Measurements from ENCODE around the gene GORASP1. TPM values are rescaled to one million over a fixed set of nuclear protein-coding genes. Genes with fewer than 3 reads are reported as not detected.
A peak's percentile ranks its signal among the peaks of the same experiment; 100 is the strongest.

GORASP1 gene
- total RNA-seq (10 to 100 TPM; 26.7 to 55.5 (median 41.5) TPM), total RNA-seq (9.1 to 51.0 (median 32.5) reads per million in 29 experiments)
- total RNA-seq (2013): 24.0 TPM

GRCh38 chr3:39107388-39108199, at the start of gene GORASP1, which contains the start of gene TTC21A:
GORASP1 (minus strand) TSS chr3:39107627; CDS start chr3:39107541, 86 bp downstream.
TTC21A (plus strand) TSS chr3:39107680; CDS start chr3:39107838, 158 bp downstream.
- Histone ChIP-seq H3K4me1 (ENCODE audit: control insufficient read depth in 1 of 2, extremely low read depth in 1 of 2, insufficient read depth in 2 of 2, low read length in 2 of 2) (peaks cover 7 to 37% of the 10 kb centered on the region in 2 experiments), H3K27ac (ENCODE audit: low read length) (peak within 1 kb of the TSS; percentile 48), H3K4me3 (ENCODE audit: control insufficient read depth in 1 of 2, extremely low read depth in 1 of 2, low read length in 1 of 2) (peak within 1 kb of the TSS; percentile 78 to 91), H3K27me3 (replicated peaks in 1 of 2; ENCODE audit: control insufficient read depth in 2 of 2, extremely low read depth in 1 of 2, insufficient read depth in 2 of 2, low read length in 1 of 2) (no peaks in the 10 kb centered on the region), H3K9me3 (no peaks in the 10 kb centered on the region), H3K36me3 (ENCODE audit: control insufficient read depth in 2 of 2, extremely low read depth in 1 of 2, insufficient read depth in 1 of 2, low read length in 1 of 2) (no peaks in the 10 kb centered on the region)
- H3K9me3 Mint-ChIP-seq: no peaks in the 10 kb centered on the region
- H3K27ac Mint-ChIP-seq: peak within 1 kb of the TSS; percentile 88 to 92
- H3K36me3 Mint-ChIP-seq: no peaks in the 10 kb centered on the region
- H3K27me3 Mint-ChIP-seq: no peaks in the 10 kb centered on the region
- ChIA-PET POLR2A (interaction anchor here in 1 of 2 donors (1.6 kb wide), 1 partner anchor 33 kb away, joined by 4 read pairs; no protein-coding TSS in a partner anchor), CTCF (interaction anchor here (1.0 to 1.4 kb wide), 4 partner anchors 70 to 184 kb away, joined by 4 to 5 read pairs (median 4); no protein-coding TSS in a partner anchor)
- DNase-seq (peak; percentile 22 to 76 (median 45)), ATAC-seq (replicated peaks in 1 of 4) (peak; percentile 62 to 68 (median 66))
- peaks cover 54 to 60% (median 56%) of the 10 kb centered on the region in 3 donors for H3K4me1 Mint-ChIP-seq
- H3K4me3 Mint-ChIP-seq: peak within 1 kb of the TSS; percentile 87 to 95 (median 93)
- under 1% methylated on average over 74 of the region's 74 CpGs for WGBS (ENCODE audit: insufficient coverage)

- Mint-ChIP-seq H3K27ac (no peak overlapping the region), H3K27me3 (no peaks in the 10 kb centered on the region), H3K4me1 (peaks cover 25 to 32% (median 25%) of the 10 kb centered on the region in 3 donors), H3K9me3 (no peaks in the 10 kb centered on the region), H3K36me3 (no peaks in the 10 kb centered on the region), H3K4me3 (no peak overlapping the region)
- ChIA-PET CTCF (interaction anchor here in 1 of 2 donors (0.8 kb wide), 1 partner anchor 11 kb away, joined by 3 read pairs; no protein-coding TSS in a partner anchor), POLR2A (interaction anchor here in 1 of 2 donors (0.6 to 1.5 kb wide), 2 partner anchors 63 to 133 kb away, joined by 3 to 10 read pairs; no protein-coding TSS in a partner anchor)
- ATAC-seq (replicated peaks in 1 of 4) (no peak), DNase-seq (no peak)
- Histone ChIP-seq H3K27ac (ENCODE audit: low read length) (no peak overlapping the region), H3K36me3 (ENCODE audit: control insufficient read depth in 2 of 2, extremely low read depth in 1 of 2, insufficient read depth in 1 of 2, low read length in 1 of 2) (no peaks in the 10 kb centered on the region), H3K4me1 (ENCODE audit: control insufficient read depth in 1 of 2, extremely low read depth in 1 of 2, insufficient read depth in 2 of 2, low read length in 2 of 2) (peaks cover 9 to 28% of the 10 kb centered on the region in 2 experiments), H3K27me3 (replicated peaks in 1 of 2; ENCODE audit: control insufficient read depth in 2 of 2, extremely low read depth in 1 of 2, insufficient read depth in 2 of 2, low read length in 1 of 2) (no peaks in the 10 kb centered on the region), H3K4me3 (ENCODE audit: control insufficient read depth in 1 of 2, extremely low read depth in 1 of 2, low read length in 1 of 2) (no peak overlapping the region), H3K9me3 (no peaks in the 10 kb centered on the region)
- WGBS (ENCODE audit: insufficient coverage): 93% methylated on average over 2 of the region's 4 CpGs
These were observed 49.0 kb upstream of the GORASP1 start for GRCh38 chr3:39156421-39156820.

- Histone ChIP-seq H3K27me3 (replicated peaks in 1 of 2; ENCODE audit: control insufficient read depth in 2 of 2, extremely low read depth in 1 of 2, insufficient read depth in 2 of 2, low read length in 1 of 2) (no peaks in the 10 kb centered on the region), H3K4me1 (ENCODE audit: control insufficient read depth in 1 of 2, extremely low read depth in 1 of 2, insufficient read depth in 2 of 2, low read length in 2 of 2) (peaks cover 28 to 48% of the 10 kb centered on the region in 2 experiments), H3K4me3 (ENCODE audit: control insufficient read depth in 1 of 2, extremely low read depth in 1 of 2, low read length in 1 of 2) (no peak overlapping the region), H3K36me3 (ENCODE audit: control insufficient read depth in 2 of 2, extremely low read depth in 1 of 2, insufficient read depth in 1 of 2, low read length in 1 of 2) (no peaks in the 10 kb centered on the region), H3K9me3 (no peaks in the 10 kb centered on the region), H3K27ac (ENCODE audit: low read length) (peak overlapping the region; percentile 76)
- Mint-ChIP-seq H3K4me3 (peak overlapping the region; percentile 67 to 81 (median 78)), H3K4me1 (peaks cover 45 to 51% (median 45%) of the 10 kb centered on the region in 3 donors), H3K9me3 (no peaks in the 10 kb centered on the region), H3K36me3 (no peaks in the 10 kb centered on the region), H3K27ac (peak overlapping the region; percentile 78 to 83), H3K27me3 (no peaks in the 10 kb centered on the region)
- no peak for ATAC-seq (replicated peaks in 1 of 4)
- DNase-seq: no peak
- POLR2A ChIA-PET: interaction anchor here in 1 of 2 donors (1.5 kb wide), 1 partner anchor 61 kb away, joined by 3 read pairs; no protein-coding TSS in a partner anchor
- WGBS (ENCODE audit: insufficient coverage): 95% methylated on average over 11 of the region's 18 CpGs
- CTCF ChIA-PET: no interaction called here
These were observed 47.0 kb upstream of the GORASP1 start for GRCh38 chr3:39154280-39155021.

GRCh38 chr3:39153977-39154279, 46.5 kb upstream of the GORASP1 start:
- Histone ChIP-seq H3K4me3 (ENCODE audit: control insufficient read depth in 1 of 2, extremely low read depth in 1 of 2, low read length in 1 of 2) (peak overlapping the region; percentile 29 to 53), H3K27ac (ENCODE audit: low read length) (peak overlapping the region; percentile 76), H3K36me3 (ENCODE audit: control insufficient read depth in 2 of 2, extremely low read depth in 1 of 2, insufficient read depth in 1 of 2, low read length in 1 of 2) (no peaks in the 10 kb centered on the region), H3K4me1 (ENCODE audit: control insufficient read depth in 1 of 2, extremely low read depth in 1 of 2, insufficient read depth in 2 of 2, low read length in 2 of 2) (peaks cover 34 to 53% of the 10 kb centered on the region in 2 experiments), H3K9me3 (no peaks in the 10 kb centered on the region), H3K27me3 (replicated peaks in 1 of 2; ENCODE audit: control insufficient read depth in 2 of 2, extremely low read depth in 1 of 2, insufficient read depth in 2 of 2, low read length in 1 of 2) (no peaks in the 10 kb centered on the region)
- H3K4me3 Mint-ChIP-seq: peak overlapping the region; percentile 67 to 81 (median 78)
- DNase-seq: no peak
- peaks cover 50 to 57% (median 50%) of the 10 kb centered on the region in 3 donors for H3K4me1 Mint-ChIP-seq
- H3K27ac Mint-ChIP-seq: peak overlapping the region; percentile 78 to 83
- H3K27me3 Mint-ChIP-seq: no peaks in the 10 kb centered on the region
- POLR2A ChIA-PET: no interaction called here
- 80% methylated on average over 1 of the region's 9 CpGs for WGBS (ENCODE audit: insufficient coverage)
- CTCF ChIA-PET: no interaction called here
- H3K9me3 Mint-ChIP-seq: no peaks in the 10 kb centered on the region
- ATAC-seq (replicated peaks in 1 of 4): no peak
- H3K36me3 Mint-ChIP-seq: no peaks in the 10 kb centered on the region

DNA sequence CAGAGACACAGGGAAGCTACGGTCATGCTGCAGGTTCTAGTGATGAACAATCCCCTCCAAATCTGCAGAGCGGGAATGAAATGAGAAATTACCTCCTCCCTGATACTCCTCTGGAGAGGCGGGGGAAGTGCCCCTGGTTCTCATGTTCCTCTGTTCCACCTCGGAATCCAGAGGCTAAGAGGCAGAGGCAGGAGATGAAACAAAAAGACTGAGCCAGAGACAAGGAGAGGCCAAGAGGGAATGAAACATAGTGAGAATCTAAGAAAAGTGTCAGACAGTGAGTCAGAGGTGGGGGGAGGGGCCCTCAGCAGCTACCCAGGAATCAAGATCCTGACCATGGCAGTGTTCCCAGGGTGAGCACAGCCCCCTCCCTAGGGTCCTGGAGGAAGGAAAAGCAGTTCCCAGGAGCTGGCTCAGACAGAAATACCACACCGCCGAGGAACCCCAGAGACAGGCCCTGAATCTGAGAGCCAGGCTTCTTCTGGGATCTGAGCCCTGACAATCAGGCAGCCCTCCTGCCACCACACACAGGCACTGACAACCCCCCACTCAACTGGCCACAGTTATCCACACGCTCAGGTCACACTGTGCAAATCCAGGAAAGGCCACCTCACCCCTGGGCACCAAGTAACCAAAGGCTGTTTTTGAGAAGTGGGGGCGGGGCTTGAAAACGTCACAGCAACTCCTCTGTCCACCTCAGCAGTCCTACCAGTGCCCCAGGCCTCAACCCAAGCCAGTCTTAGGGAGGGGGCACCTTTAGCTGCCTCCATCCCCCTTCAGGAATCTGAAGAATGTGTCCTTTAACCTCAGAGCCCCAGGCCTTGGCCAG, 43.6 kb upstream of the GORASP1 start:
- peaks cover 48 to 82% of the 10 kb centered on the region in 2 experiments for H3K4me1 ChIP-seq (ENCODE audit: control insufficient read depth in 1 of 2, extremely low read depth in 1 of 2, insufficient read depth in 2 of 2, low read length in 2 of 2)
- Mint-ChIP-seq H3K9me3 (no peaks in the 10 kb centered on the region), H3K27ac (peak overlapping the region; percentile 96 to 97), H3K36me3 (peaks cover 9% of the 10 kb centered on the region), H3K27me3 (no peaks in the 10 kb centered on the region), H3K4me3 (peak overlapping the region; percentile 89 to 93 (median 92)), H3K4me1 (peaks cover 79 to 81% (median 79%) of the 10 kb centered on the region in 3 donors)
- DNase-seq (peak in 9 of 35 experiments; percentile 23 to 70 (median 43)), ATAC-seq (replicated peaks in 1 of 4) (no peak)
- peaks cover 0 to 7% of the 10 kb centered on the region in 2 donors for H3K36me3 ChIP-seq (ENCODE audit: control insufficient read depth in 2 of 2, extremely low read depth in 1 of 2, insufficient read depth in 1 of 2, low read length in 1 of 2)
- ChIA-PET CTCF (interaction anchor here in 1 of 2 donors (0.5 to 0.6 kb wide), 2 partner anchors 9 to 140 kb away, joined by 3 read pairs; no protein-coding TSS in a partner anchor), POLR2A (interaction anchor here (0.7 to 0.9 kb wide), 4 partner anchors 18 to 111 kb away, joined by 3 to 4 read pairs (median 4); no protein-coding TSS in a partner anchor)
- 53% methylated on average over 3 of the region's 9 CpGs for WGBS (ENCODE audit: insufficient coverage)
- peak overlapping the region; percentile 96 for H3K27ac ChIP-seq (ENCODE audit: low read length)
- H3K9me3 ChIP-seq: no peaks in the 10 kb centered on the region
- H3K4me3 ChIP-seq (ENCODE audit: control insufficient read depth in 1 of 2, extremely low read depth in 1 of 2, low read length in 1 of 2): peak overlapping the region; percentile 81 to 82
- H3K27me3 ChIP-seq (replicated peaks in 1 of 2; ENCODE audit: control insufficient read depth in 2 of 2, extremely low read depth in 1 of 2, insufficient read depth in 2 of 2, low read length in 1 of 2): no peaks in the 10 kb centered on the region
